Ishikawa (cell line): ENCODE results near the gene CD58.

Experiments used
- CEBPB ChIP-seq: IDR thresholded peaks from 2 replicates; pipeline ENCODE4 v1.6.1; 2012
- CREB1 ChIP-seq: IDR thresholded peaks from 2 replicates; pipeline ENCODE4 v1.6.1; 2012; ENCODE audit warnings: low read depth
- EGR1 ChIP-seq: IDR thresholded peaks from 2 replicates; pipeline ENCODE4 v1.6.1; 2012
- EP300 ChIP-seq: IDR thresholded peaks from 2 replicates; pipeline ENCODE4 v1.6.1; 2012; ENCODE audit warnings: borderline replicate concordance
- FOXM1 ChIP-seq: IDR thresholded peaks from 2 replicates; pipeline ENCODE4 v1.6.1; 2012; ENCODE audit warnings: low read depth, borderline replicate concordance
- NFIC ChIP-seq: IDR thresholded peaks from 2 replicates; pipeline ENCODE4 v1.6.1; 2012
- RAD21 ChIP-seq: IDR thresholded peaks from 2 replicates; pipeline ENCODE4 v1.6.1; 2012; ENCODE audit warnings: low read depth
- TAF1 ChIP-seq: IDR thresholded peaks from 2 replicates; pipeline ENCODE4 v1.6.1; 2012; ENCODE audit warnings: low read depth, mild to moderate bottlenecking
- TCF12 ChIP-seq: IDR thresholded peaks from 2 replicates; pipeline ENCODE4 v1.6.1; 2012; ENCODE audit warnings: low read depth
- TEAD4 ChIP-seq: IDR thresholded peaks from 2 replicates; pipeline ENCODE4 v1.6.1; 2012
- YY1 ChIP-seq: IDR thresholded peaks from 2 replicates; pipeline ENCODE4 v1.6.1; 2012; ENCODE audit warnings: low read depth
- ZBTB7A ChIP-seq: IDR thresholded peaks from 2 replicates; pipeline ENCODE4 v1.6.1; 2012; ENCODE audit warnings: low read depth
- TF ChIP-seq, protein P1 (sequence below): IDR thresholded peaks from 2 replicates; pipeline ENCODE4 v1.6.1; 2012
- TF ChIP-seq, protein P2 (sequence below): IDR thresholded peaks from 2 replicates; pipeline ENCODE4 v1.6.1; 2012; ENCODE audit warnings: low read depth, mild to moderate bottlenecking
- TF ChIP-seq, protein P3 (sequence below): IDR thresholded peaks from 2 replicates; pipeline ENCODE4 v1.6.1; 2012

CD58 gene

DNA sequence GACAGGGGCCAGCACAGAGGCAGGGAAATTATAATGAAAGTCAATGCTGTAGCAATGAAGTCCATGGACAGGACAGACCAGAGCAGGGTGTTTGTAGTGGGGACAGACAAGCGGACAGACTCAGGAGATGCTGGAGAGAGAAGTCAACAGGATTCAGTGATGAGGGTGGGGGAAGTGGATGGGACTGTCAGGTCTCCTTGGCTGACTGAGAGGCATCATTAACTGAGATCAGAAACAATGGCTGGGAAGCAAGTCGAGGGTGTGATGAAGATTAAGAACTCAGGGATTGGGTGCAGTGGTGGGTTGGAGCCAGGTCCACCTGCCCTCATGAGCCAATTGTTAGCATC lies 25.5 kb downstream of the CD58 start:
- TF ChIP-seq TAF1 (no peak), NFIC (no peak), RAD21 (no peak), EP300 (no peak), TEAD4 (no peak), FOXM1 (no peak), YY1 (no peak), EGR1 (no peak), ZBTB7A (no peak), TCF12 (no peak), CEBPB (no peak), CREB1 (no peak)
- TF ChIP-seq, protein P1, sequence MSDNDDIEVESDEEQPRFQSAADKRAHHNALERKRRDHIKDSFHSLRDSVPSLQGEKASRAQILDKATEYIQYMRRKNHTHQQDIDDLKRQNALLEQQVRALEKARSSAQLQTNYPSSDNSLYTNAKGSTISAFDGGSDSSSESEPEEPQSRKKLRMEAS: no peak
- TF ChIP-seq, protein P2, sequence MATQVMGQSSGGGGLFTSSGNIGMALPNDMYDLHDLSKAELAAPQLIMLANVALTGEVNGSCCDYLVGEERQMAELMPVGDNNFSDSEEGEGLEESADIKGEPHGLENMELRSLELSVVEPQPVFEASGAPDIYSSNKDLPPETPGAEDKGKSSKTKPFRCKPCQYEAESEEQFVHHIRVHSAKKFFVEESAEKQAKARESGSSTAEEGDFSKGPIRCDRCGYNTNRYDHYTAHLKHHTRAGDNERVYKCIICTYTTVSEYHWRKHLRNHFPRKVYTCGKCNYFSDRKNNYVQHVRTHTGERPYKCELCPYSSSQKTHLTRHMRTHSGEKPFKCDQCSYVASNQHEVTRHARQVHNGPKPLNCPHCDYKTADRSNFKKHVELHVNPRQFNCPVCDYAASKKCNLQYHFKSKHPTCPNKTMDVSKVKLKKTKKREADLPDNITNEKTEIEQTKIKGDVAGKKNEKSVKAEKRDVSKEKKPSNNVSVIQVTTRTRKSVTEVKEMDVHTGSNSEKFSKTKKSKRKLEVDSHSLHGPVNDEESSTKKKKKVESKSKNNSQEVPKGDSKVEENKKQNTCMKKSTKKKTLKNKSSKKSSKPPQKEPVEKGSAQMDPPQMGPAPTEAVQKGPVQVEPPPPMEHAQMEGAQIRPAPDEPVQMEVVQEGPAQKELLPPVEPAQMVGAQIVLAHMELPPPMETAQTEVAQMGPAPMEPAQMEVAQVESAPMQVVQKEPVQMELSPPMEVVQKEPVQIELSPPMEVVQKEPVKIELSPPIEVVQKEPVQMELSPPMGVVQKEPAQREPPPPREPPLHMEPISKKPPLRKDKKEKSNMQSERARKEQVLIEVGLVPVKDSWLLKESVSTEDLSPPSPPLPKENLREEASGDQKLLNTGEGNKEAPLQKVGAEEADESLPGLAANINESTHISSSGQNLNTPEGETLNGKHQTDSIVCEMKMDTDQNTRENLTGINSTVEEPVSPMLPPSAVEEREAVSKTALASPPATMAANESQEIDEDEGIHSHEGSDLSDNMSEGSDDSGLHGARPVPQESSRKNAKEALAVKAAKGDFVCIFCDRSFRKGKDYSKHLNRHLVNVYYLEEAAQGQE: no peak
- TF ChIP-seq, protein P3, sequence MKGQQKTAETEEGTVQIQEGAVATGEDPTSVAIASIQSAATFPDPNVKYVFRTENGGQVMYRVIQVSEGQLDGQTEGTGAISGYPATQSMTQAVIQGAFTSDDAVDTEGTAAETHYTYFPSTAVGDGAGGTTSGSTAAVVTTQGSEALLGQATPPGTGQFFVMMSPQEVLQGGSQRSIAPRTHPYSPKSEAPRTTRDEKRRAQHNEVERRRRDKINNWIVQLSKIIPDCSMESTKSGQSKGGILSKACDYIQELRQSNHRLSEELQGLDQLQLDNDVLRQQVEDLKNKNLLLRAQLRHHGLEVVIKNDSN: no peak

- TF ChIP-seq ZBTB7A (no peak), FOXM1 (no peak), CREB1 (no peak), EP300 (no peak), TEAD4 (no peak)
- TF ChIP-seq, protein P2: no peak
These were observed 26.1 kb downstream of the CD58 start for GRCh38 chr1:116544588-116545358.

DNA sequence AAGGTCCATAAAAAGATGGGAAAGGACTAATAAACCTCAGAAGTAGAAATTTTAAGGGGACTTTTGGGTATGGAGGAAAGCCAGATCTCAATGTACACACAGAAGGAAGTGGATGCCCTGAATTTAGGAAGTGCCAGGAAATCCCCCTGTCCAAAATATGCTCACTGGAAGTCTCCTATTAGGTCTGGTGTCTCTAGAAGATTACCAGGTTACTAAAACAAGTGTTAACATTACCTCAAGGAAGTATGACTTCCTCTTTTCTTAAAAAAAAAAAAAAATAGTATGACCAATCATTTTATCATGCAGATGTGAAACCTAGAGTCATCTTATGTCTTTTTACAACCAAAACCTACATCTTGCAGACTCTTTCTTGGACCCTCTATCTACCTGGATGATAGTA lies 30.7 kb downstream of the CD58 start:
- TF ChIP-seq, protein P2: no peak
- TF ChIP-seq EGR1 (no peak), NFIC (no peak), TEAD4 (no peak), CEBPB (no peak), ZBTB7A (no peak), FOXM1 (no peak), EP300 (no peak), YY1 (no peak), CREB1 (no peak), RAD21 (no peak), TCF12 (no peak), TAF1 (no peak)
- TF ChIP-seq, protein P3: no peak
- TF ChIP-seq, protein P1: no peak

DNA sequence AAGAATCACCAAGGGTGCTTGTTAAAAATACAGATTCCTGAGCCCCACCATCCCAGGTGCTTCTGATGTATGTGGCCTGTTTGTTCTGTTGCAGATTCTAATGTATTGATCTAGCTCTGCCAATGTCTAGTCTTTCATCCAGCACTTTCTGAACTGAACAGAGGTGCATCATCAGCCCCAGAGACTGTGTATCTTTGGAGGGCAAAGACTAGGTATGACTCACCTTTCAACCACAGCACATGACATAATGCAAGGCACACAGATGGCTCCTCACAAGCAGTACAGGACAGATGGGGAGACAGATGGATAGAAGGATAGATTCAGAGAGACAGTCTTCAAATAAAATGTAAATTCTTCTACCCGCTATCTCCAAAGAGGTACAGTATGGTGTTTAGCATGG lies 32.3 kb downstream of the CD58 start:
- no peak for TF ChIP-seq TCF12
- no peak for TF ChIP-seq CREB1
- no peak for TF ChIP-seq FOXM1
- TF ChIP-seq, protein P3: no peak
- TF ChIP-seq YY1: no peak
- no peak for TF ChIP-seq RAD21
- TF ChIP-seq TEAD4: no peak
- TF ChIP-seq NFIC: no peak
- no peak for TF ChIP-seq TAF1
